ENCODE results near the gene SERINC1.

- no peak for TF ChIP-seq SIN3A (IDR thresholded peaks at IDR 0.05; ENCODE audit: borderline replicate concordance, insufficient read depth, low read length)
- TF ChIP-seq TAF1 (IDR thresholded peaks at IDR 0.05; ENCODE audit: borderline replicate concordance, insufficient read depth, low read length): no peak
Observed at GRCh38 chr6:122422614-122423267, 48.9 kb downstream of the SERINC1 start.
